GM21526 (cell line): Measurements from ENCODE around the gene HBM.
"Not testable (repeated sequence)": the region's sequence is repeated elsewhere in the genome, so short reads cannot be mapped to it uniquely, and the experiment has no call there.

Experiments used
- ATAC-seq: cut with Tn5 transposase; IDR thresholded peaks from one replicate; pipeline ENCODE4 v1.9.1; 2021; ENCODE audit warnings: moderate library complexity; ENCODE audit not compliant: unreplicated experiment, low FRiP score

Gene HBM

GRCh38 chr16:180681-181564 lies 15.1 kb downstream of the HBM start:
- ATAC-seq = no peak

GRCh38 chr16:181565-182021 lies 15.8 kb downstream of the HBM start:
- no peak for ATAC-seq

- ATAC-seq = no peak
Observed at GRCh38 chr16:183005-183404, 17.2 kb downstream of the HBM start.

- no peak for ATAC-seq
Observed at GRCh38 chr16:185213-185612, 19.4 kb downstream of the HBM start.

- no peak for ATAC-seq
Observed at GRCh38 chr16:185691-186090, 19.9 kb downstream of the HBM start.

GRCh38 chr16:187330-187729 lies 21.6 kb downstream of the HBM start:
- no peak for ATAC-seq

GRCh38 chr16:188674-189073 lies 22.9 kb downstream of the HBM start:
- ATAC-seq = no peak

GRCh38 chr16:189604-190186 lies 23.9 kb downstream of the HBM start:
- no peak for ATAC-seq

- no peak for ATAC-seq
Observed at GRCh38 chr16:191831-192230, 26.1 kb downstream of the HBM start.

GRCh38 chr16:192686-193085 lies 26.9 kb downstream of the HBM start:
- ATAC-seq = no peak

- ATAC-seq = no peak
Observed at GRCh38 chr16:193441-193840, 27.7 kb downstream of the HBM start.

- no peak for ATAC-seq
Observed at GRCh38 chr16:194516-194915, 28.7 kb downstream of the HBM start.

GRCh38 chr16:200388-200787 lies 34.6 kb downstream of the HBM start:
- ATAC-seq = no peak

- ATAC-seq = no peak
Observed at GRCh38 chr16:203246-203645, 37.5 kb downstream of the HBM start.

- ATAC-seq = not testable (repeated sequence)
Observed at GRCh38 chr16:204046-204445, 38.3 kb downstream of the HBM start.

GRCh38 chr16:209359-209758 lies 43.6 kb downstream of the HBM start:
- not testable (repeated sequence) for ATAC-seq

GRCh38 chr16:211631-212180 lies 45.9 kb downstream of the HBM start:
- ATAC-seq = not testable (repeated sequence)

- ATAC-seq = no peak
Observed at GRCh38 chr16:212999-213398, 47.2 kb downstream of the HBM start.
